AG20443 (cell line): ENCODE measurements around the gene AP4M1.

Experiments used
- DNase-seq: peaks from one replicate; pipeline ENCODE4 v3.0.0; 2012; ENCODE audit warnings: low spot score, mixed read lengths

The AP4M1 gene

GRCh38 chr7:100087055-100087750 lies 14.2 kb upstream of the AP4M1 start:
- peak; percentile 74 for DNase-seq

- DNase-seq = no peak
These were observed 13.3 kb upstream of the AP4M1 start for GRCh38 chr7:100088095-100088620.

- DNase-seq = peak; percentile 87
These were observed 12.6 kb upstream of the AP4M1 start, which contains the start of gene COPS6 for GRCh38 chr7:100088621-100089457. TSS of gene COPS6 (plus strand) at chr7:100088969. CDS start at chr7:100088991, 22 bp downstream.

GRCh38 chr7:100089458-100090196 lies 11.8 kb upstream of the AP4M1 start:
- DNase-seq = no peak

GRCh38 chr7:100090527-100091410 lies 10.7 kb upstream of the AP4M1 start:
- DNase-seq = no peak

GRCh38 chr7:100091411-100092181 lies 9.8 kb upstream of the AP4M1 start:
- DNase-seq = no peak

- no peak for DNase-seq
These were observed 8.4 kb upstream of the AP4M1 start for GRCh38 chr7:100093054-100093453.

- DNase-seq = no peak
These were observed 7.9 kb upstream of the AP4M1 start for GRCh38 chr7:100093498-100093897.

GRCh38 chr7:100093925-100094486 lies 7.4 kb upstream of the AP4M1 start:
- DNase-seq = no peak

- DNase-seq = no peak
These were observed 6.2 kb upstream of the AP4M1 start for GRCh38 chr7:100095289-100095688.

- DNase-seq = no peak
These were observed 5.7 kb upstream of the AP4M1 start for GRCh38 chr7:100095704-100096103.

GRCh38 chr7:100098913-100099312 lies 2.5 kb upstream of the AP4M1 start:
- no peak for DNase-seq

GRCh38 chr7:100099452-100099851 lies 2.0 kb upstream of the AP4M1 start:
- DNase-seq = no peak

GRCh38 chr7:100100420-100101015 lies 925 bp upstream of the AP4M1 start:
- peak; percentile 95 for DNase-seq

GRCh38 chr7:100102950-100103840 lies 1.8 kb downstream of the AP4M1 start:
- DNase-seq = peak; percentile 58

- no peak for DNase-seq
These were observed 4.1 kb downstream of the AP4M1 start for GRCh38 chr7:100105534-100105933.

- DNase-seq = no peak
These were observed 5.2 kb downstream of the AP4M1 start for GRCh38 chr7:100106633-100107032.

GRCh38 chr7:100107125-100107737 lies 5.8 kb downstream of the AP4M1 start:
- no peak for DNase-seq
